ENCODE data around the gene LONRF2.

LONRF2 gene

DNA sequence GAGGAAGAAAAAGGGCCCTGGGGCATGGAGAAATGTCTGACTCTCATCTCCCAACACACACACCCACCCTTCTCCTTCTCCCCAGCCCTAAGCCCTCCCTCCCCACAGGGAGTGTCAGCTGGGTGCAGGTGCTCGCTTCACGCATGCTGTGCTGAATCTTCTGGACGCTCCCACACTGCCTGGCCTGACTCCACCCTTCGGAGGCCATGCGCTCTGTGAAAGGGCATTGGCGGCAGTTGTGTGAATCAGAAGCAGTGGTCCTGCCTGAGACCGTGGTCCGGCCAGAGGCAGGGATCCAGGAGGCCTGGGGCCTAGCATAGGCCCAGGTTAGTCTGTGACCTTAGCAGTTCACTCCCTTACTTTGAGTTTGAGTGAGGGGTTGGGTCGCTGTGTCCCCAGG is 57.1 kb downstream of the LONRF2 start:
- H3K9me3 Mint-ChIP-seq: no peaks in the 10 kb centered on the region
- H3K36me3 Mint-ChIP-seq (ENCODE audit: low read depth): no peaks in the 10 kb centered on the region
- TF ChIP-seq, protein P1, sequence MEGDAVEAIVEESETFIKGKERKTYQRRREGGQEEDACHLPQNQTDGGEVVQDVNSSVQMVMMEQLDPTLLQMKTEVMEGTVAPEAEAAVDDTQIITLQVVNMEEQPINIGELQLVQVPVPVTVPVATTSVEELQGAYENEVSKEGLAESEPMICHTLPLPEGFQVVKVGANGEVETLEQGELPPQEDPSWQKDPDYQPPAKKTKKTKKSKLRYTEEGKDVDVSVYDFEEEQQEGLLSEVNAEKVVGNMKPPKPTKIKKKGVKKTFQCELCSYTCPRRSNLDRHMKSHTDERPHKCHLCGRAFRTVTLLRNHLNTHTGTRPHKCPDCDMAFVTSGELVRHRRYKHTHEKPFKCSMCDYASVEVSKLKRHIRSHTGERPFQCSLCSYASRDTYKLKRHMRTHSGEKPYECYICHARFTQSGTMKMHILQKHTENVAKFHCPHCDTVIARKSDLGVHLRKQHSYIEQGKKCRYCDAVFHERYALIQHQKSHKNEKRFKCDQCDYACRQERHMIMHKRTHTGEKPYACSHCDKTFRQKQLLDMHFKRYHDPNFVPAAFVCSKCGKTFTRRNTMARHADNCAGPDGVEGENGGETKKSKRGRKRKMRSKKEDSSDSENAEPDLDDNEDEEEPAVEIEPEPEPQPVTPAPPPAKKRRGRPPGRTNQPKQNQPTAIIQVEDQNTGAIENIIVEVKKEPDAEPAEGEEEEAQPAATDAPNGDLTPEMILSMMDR (IDR thresholded peaks at IDR 0.05; ENCODE audit: unreplicated experiment in 3 of 3): no peak
- H3K27ac Mint-ChIP-seq: no peak overlapping the region
- peaks cover 8% of the 10 kb centered on the region for H3K4me1 Mint-ChIP-seq
- no peak overlapping the region for H3K4me3 Mint-ChIP-seq
- peaks cover 6% of the 10 kb centered on the region for H3K27me3 Mint-ChIP-seq (ENCODE audit: low read depth)

DNA sequence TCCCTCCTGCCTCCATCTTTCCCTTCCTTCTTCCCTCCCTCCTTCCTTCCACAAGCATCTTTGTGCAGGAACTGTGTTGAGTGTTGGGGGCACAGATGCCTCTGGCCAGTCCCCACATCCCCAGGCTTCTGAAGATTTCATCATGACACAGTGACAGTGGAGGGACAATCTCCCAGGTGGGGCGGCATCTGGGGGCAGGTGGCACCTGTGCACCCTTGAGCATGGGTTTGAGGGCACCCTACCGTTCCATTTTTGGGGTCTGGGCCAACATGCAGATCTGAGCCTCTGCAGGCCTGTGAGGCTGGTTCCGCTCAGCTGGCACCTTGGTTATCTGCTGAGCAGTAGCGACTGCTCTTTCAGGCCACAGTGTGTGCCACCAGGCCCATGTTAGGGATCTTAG is 57.6 kb downstream of the LONRF2 start:
- no peak overlapping the region for H3K4me3 Mint-ChIP-seq
- H3K36me3 Mint-ChIP-seq (ENCODE audit: low read depth): no peaks in the 10 kb centered on the region
- no peak overlapping the region for H3K27ac Mint-ChIP-seq
- peaks cover 10% of the 10 kb centered on the region for H3K4me1 Mint-ChIP-seq
- H3K27me3 Mint-ChIP-seq (ENCODE audit: low read depth): peaks cover 6% of the 10 kb centered on the region
- TF ChIP-seq, protein P1 (IDR thresholded peaks at IDR 0.05; ENCODE audit: unreplicated experiment in 3 of 3): no peak
- no peaks in the 10 kb centered on the region for H3K9me3 Mint-ChIP-seq

DNA sequence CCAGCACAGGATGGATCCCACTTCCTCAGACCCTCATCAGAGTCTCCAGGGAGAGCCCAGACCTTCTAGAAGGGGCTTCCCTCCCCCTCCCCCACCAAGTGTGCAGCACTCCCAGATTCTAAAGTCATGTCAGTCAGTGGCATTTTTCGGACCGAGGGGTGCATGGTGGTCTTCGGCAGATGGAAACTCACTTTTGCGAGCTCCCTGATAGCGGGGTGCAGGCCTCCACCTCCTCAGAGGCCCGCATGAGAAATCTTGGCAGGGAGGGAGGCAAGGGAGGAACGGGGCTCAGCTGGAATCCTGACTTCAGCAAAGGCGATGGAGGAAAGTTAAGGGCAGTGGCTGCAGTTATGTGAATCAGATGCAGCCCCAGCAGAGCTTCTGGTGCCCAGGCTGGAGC is 58.2 kb downstream of the LONRF2 start:
- H3K27me3 Mint-ChIP-seq (ENCODE audit: low read depth): peaks cover 6% of the 10 kb centered on the region
- no peak overlapping the region for H3K27ac Mint-ChIP-seq
- TF ChIP-seq, protein P1 (IDR thresholded peaks at IDR 0.05; ENCODE audit: unreplicated experiment in 3 of 3): no peak
- no peak overlapping the region for H3K4me3 Mint-ChIP-seq
- H3K36me3 Mint-ChIP-seq (ENCODE audit: low read depth): no peaks in the 10 kb centered on the region
- peaks cover 10% of the 10 kb centered on the region for H3K4me1 Mint-ChIP-seq
- H3K9me3 Mint-ChIP-seq: no peaks in the 10 kb centered on the region

DNA sequence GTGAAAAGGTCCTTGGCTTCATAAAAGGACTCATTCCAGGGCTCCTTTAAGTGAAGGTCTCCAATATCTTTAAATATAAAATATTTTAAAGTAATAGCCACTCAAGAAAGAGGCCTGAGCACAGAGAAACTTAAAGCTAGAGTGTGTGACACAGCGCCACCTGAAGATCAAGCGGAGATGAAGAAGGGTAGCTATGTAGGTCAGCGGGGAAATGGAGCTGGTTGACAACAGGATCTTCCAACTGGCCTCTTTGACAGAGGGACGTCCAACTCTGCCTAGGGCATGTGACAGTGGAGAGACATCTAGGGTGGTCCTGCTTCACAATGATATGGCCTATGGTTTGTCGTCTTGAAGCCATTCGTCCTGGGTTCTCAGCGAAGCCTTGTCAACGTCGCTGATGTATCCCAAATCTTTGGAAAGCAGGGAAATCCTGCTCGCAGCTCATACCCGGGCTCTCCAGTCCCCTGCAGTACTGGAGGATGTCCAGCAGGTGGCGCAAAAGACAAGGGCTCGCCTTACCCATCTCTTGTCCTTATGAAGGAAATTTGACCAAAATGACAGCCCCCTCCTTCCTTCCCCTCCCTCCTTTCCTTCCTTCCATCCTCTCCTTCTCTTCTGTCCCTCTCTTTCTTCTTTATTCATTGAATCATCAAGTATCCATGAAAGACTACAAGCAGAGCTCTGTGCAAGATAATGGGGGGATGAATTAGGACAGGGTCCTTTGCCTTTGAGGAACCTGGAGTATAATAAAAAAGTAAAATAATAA is 59.6 kb downstream of the LONRF2 start:
- Mint-ChIP-seq H3K36me3 (ENCODE audit: low read depth) (no peaks in the 10 kb centered on the region), H3K9me3 (no peaks in the 10 kb centered on the region), H3K27ac (peak overlapping the region in 2 of 3 experiments; percentile 4 to 19), H3K4me1 (peaks cover 10% of the 10 kb centered on the region), H3K27me3 (ENCODE audit: low read depth) (peaks cover 9% of the 10 kb centered on the region), H3K4me3 (no peak overlapping the region)
- TF ChIP-seq, protein P1 (IDR thresholded peaks at IDR 0.05; ENCODE audit: unreplicated experiment in 3 of 3): peak; percentile 97 to 98 (median 98)

DNA sequence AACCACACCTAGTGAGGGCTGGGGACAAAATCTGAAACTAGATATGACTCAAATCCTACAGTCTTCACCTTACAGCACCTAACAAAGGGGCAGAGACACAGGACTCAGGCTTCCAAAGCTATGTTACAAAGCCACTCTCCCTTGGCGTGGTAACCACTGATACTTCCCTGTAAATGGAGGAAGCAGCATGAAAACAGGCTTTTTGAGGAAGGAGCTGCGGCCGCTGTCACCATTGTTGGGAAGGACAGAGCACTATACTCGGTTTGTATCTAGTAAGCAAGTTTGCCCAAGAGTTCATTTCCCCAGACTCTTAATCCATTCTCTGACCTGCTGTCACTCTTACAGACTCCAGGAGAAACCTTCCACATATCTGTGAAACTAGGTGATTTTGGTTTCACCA is 60.3 kb downstream of the LONRF2 start:
- TF ChIP-seq, protein P1 (IDR thresholded peaks at IDR 0.05; ENCODE audit: unreplicated experiment in 3 of 3): no peak
- Mint-ChIP-seq H3K9me3 (no peaks in the 10 kb centered on the region), H3K4me1 (peaks cover 10% of the 10 kb centered on the region), H3K36me3 (ENCODE audit: low read depth) (no peaks in the 10 kb centered on the region), H3K27me3 (ENCODE audit: low read depth) (peaks cover 9% of the 10 kb centered on the region), H3K27ac (no peak overlapping the region), H3K4me3 (no peak overlapping the region)
